ENCODE results near the gene IRF8.
"Not testable (repeated sequence)": the region's sequence is repeated elsewhere in the genome, so short reads cannot be mapped to it uniquely, and the experiment has no call there.

The IRF8 gene

GRCh38 chr16:85897382-85897781 lies 1.6 kb upstream of the IRF8 start:
- DNase-seq, result no peak

- no peak for DNase-seq
These were observed 482 bp downstream of the IRF8 start for GRCh38 chr16:85899444-85899843.

GRCh38 chr16:85900027-85900792 lies 1.2 kb downstream of the IRF8 start:
- no peak for DNase-seq

- no peak for DNase-seq
These were observed 2.1 kb downstream of the IRF8 start for GRCh38 chr16:85901110-85901509.

- no peak for DNase-seq
These were observed 2.9 kb downstream of the IRF8 start for GRCh38 chr16:85901773-85902365.

GRCh38 chr16:85902366-85903155 lies 3.6 kb downstream of the IRF8 start:
- DNase-seq, result peak; percentile 59

- no peak for DNase-seq
These were observed 4.6 kb downstream of the IRF8 start for GRCh38 chr16:85903559-85903958.

- DNase-seq, result no peak
These were observed 6.4 kb downstream of the IRF8 start for GRCh38 chr16:85905110-85906095.

- DNase-seq, result no peak
These were observed 7.4 kb downstream of the IRF8 start for GRCh38 chr16:85906349-85906748.

- not testable (repeated sequence) for DNase-seq
These were observed 8.3 kb downstream of the IRF8 start for GRCh38 chr16:85907231-85907630.

- DNase-seq, result no peak
These were observed 9.5 kb downstream of the IRF8 start for GRCh38 chr16:85908444-85908843.

GRCh38 chr16:85908889-85909589 lies 10.1 kb downstream of the IRF8 start:
- DNase-seq, result no peak

- no peak for DNase-seq
These were observed 11.2 kb downstream of the IRF8 start for GRCh38 chr16:85909932-85910853.

- DNase-seq, result no peak
These were observed 11.9 kb downstream of the IRF8 start for GRCh38 chr16:85910854-85911247.

GRCh38 chr16:85911251-85911930 lies 12.4 kb downstream of the IRF8 start:
- no peak for DNase-seq

- DNase-seq, result no peak
These were observed 13.4 kb downstream of the IRF8 start for GRCh38 chr16:85912211-85912974.

GRCh38 chr16:85913141-85913601 lies 14.2 kb downstream of the IRF8 start:
- DNase-seq, result no peak

GRCh38 chr16:85913688-85914422 lies 14.9 kb downstream of the IRF8 start:
- no peak for DNase-seq

GRCh38 chr16:85914423-85914794 lies 15.4 kb downstream of the IRF8 start:
- no peak for DNase-seq

All from CD4-positive, alpha-beta T cell treated with Interleukin-6 for 4 hours (primary cell).